ENCODE results near the gene DDX47.

DNA sequence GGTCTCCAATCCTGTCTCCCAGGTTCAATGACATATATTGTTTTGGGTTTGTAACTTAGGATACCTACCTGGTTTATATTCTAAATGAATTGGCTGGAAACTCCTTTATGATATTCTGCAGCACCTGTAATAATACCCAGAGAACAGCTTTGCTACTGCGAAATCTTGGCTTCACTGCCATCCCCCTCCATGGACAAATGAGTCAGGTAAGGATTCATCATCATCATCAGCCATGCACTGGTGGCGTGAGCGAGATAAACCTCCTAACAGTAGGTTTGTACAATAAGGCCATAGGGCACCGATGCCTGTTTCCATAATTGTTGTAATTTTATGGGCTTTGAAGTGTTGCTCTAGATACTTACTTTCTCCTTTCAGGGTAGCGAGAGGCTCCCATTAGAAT is 10.7 kb downstream of the DDX47 start:
- TF ChIP-seq ZNF565 (CRISPR knock-in tag; conservative IDR thresholded peaks at IDR 0.05; ENCODE audit: low read depth) (no peak), RARB (CRISPR knock-in tag; IDR thresholded peaks at IDR 0.05) (no peak), ZFP30 (CRISPR knock-in tag; IDR thresholded peaks at IDR 0.05) (no peak), TCF4 (CRISPR knock-in tag; IDR thresholded peaks at IDR 0.05; ENCODE audit: borderline replicate concordance) (no peak), GLIS3 (CRISPR knock-in tag; IDR thresholded peaks at IDR 0.05) (no peak), ZNF8 (CRISPR knock-in tag; IDR thresholded peaks at IDR 0.05) (no peak), PPARA (CRISPR knock-in tag; IDR thresholded peaks at IDR 0.05; ENCODE audit: borderline replicate concordance) (no peak), BACH2 (CRISPR knock-in tag; IDR thresholded peaks at IDR 0.05; ENCODE audit: borderline replicate concordance) (no peak), ISL1 (CRISPR knock-in tag; IDR thresholded peaks at IDR 0.05) (no peak), ARNTL (CRISPR knock-in tag; IDR thresholded peaks at IDR 0.05; ENCODE audit: borderline replicate concordance, low read depth) (no peak), ESRRG (CRISPR knock-in tag; IDR thresholded peaks at IDR 0.05) (no peak)
- TF ChIP-seq, protein P1, sequence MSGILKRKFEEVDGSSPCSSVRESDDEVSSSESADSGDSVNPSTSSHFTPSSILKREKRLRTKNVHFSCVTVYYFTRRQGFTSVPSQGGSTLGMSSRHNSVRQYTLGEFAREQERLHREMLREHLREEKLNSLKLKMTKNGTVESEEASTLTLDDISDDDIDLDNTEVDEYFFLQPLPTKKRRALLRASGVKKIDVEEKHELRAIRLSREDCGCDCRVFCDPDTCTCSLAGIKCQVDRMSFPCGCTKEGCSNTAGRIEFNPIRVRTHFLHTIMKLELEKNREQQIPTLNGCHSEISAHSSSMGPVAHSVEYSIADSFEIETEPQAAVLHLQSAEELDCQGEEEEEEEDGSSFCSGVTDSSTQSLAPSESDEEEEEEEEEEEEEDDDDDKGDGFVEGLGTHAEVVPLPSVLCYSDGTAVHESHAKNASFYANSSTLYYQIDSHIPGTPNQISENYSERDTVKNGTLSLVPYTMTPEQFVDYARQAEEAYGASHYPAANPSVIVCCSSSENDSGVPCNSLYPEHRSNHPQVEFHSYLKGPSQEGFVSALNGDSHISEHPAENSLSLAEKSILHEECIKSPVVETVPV (CRISPR knock-in tag; IDR thresholded peaks at IDR 0.05) = no peak
- TF ChIP-seq, protein P2, sequence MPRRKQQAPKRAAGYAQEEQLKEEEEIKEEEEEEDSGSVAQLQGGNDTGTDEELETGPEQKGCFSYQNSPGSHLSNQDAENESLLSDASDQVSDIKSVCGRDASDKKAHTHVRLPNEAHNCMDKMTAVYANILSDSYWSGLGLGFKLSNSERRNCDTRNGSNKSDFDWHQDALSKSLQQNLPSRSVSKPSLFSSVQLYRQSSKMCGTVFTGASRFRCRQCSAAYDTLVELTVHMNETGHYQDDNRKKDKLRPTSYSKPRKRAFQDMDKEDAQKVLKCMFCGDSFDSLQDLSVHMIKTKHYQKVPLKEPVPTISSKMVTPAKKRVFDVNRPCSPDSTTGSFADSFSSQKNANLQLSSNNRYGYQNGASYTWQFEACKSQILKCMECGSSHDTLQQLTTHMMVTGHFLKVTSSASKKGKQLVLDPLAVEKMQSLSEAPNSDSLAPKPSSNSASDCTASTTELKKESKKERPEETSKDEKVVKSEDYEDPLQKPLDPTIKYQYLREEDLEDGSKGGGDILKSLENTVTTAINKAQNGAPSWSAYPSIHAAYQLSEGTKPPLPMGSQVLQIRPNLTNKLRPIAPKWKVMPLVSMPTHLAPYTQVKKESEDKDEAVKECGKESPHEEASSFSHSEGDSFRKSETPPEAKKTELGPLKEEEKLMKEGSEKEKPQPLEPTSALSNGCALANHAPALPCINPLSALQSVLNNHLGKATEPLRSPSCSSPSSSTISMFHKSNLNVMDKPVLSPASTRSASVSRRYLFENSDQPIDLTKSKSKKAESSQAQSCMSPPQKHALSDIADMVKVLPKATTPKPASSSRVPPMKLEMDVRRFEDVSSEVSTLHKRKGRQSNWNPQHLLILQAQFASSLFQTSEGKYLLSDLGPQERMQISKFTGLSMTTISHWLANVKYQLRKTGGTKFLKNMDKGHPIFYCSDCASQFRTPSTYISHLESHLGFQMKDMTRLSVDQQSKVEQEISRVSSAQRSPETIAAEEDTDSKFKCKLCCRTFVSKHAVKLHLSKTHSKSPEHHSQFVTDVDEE (CRISPR knock-in tag; IDR thresholded peaks at IDR 0.05) = no peak
- TF ChIP-seq, protein P3, sequence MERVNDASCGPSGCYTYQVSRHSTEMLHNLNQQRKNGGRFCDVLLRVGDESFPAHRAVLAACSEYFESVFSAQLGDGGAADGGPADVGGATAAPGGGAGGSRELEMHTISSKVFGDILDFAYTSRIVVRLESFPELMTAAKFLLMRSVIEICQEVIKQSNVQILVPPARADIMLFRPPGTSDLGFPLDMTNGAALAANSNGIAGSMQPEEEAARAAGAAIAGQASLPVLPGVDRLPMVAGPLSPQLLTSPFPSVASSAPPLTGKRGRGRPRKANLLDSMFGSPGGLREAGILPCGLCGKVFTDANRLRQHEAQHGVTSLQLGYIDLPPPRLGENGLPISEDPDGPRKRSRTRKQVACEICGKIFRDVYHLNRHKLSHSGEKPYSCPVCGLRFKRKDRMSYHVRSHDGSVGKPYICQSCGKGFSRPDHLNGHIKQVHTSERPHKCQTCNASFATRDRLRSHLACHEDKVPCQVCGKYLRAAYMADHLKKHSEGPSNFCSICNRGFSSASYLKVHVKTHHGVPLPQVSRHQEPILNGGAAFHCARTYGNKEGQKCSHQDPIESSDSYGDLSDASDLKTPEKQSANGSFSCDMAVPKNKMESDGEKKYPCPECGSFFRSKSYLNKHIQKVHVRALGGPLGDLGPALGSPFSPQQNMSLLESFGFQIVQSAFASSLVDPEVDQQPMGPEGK (CRISPR knock-in tag; IDR thresholded peaks at IDR 0.05; ENCODE audit: borderline replicate concordance) = no peak
